Superior temporal gyrus (tissue), 1 donor: ENCODE data around the gene ADGRV1.

ENCODE experiments used
- DNase-seq: peaks from one replicate; pipeline ENCODE4 v3.0.0-alpha.2; 2016; ENCODE audit errors: extremely low spot score

Gene ADGRV1

GRCh38 chr5:90868799-90869198, 310.2 kb downstream of the ADGRV1 start:
- no peak for DNase-seq

GRCh38 chr5:90871391-90871991, 312.9 kb downstream of the ADGRV1 start:
- DNase-seq, result no peak

- DNase-seq, result no peak
Measured at GRCh38 chr5:90873033-90873517, 314.5 kb downstream of the ADGRV1 start.

GRCh38 chr5:90874066-90874465, 315.5 kb downstream of the ADGRV1 start:
- DNase-seq, result no peak

GRCh38 chr5:90875456-90875855, 316.9 kb downstream of the ADGRV1 start:
- no peak for DNase-seq

- no peak for DNase-seq
Measured at GRCh38 chr5:90876366-90876765, 317.8 kb downstream of the ADGRV1 start.

- no peak for DNase-seq
Measured at GRCh38 chr5:90877049-90877448, 318.5 kb downstream of the ADGRV1 start.

- DNase-seq, result no peak
Measured at GRCh38 chr5:90878081-90878480, 319.5 kb downstream of the ADGRV1 start.

- no peak for DNase-seq
Measured at GRCh38 chr5:90878549-90879196, 320.1 kb downstream of the ADGRV1 start.

GRCh38 chr5:90881626-90882150, 323.1 kb downstream of the ADGRV1 start:
- no peak for DNase-seq

- no peak for DNase-seq
Measured at GRCh38 chr5:90882448-90882847, 323.9 kb downstream of the ADGRV1 start.

- DNase-seq, result no peak
Measured at GRCh38 chr5:90885180-90885868, 326.7 kb downstream of the ADGRV1 start.

GRCh38 chr5:90886381-90886780, 327.8 kb downstream of the ADGRV1 start:
- DNase-seq, result no peak

GRCh38 chr5:90888511-90889324, 330.1 kb downstream of the ADGRV1 start:
- DNase-seq, result no peak

GRCh38 chr5:90889325-90889600, 330.7 kb downstream of the ADGRV1 start:
- no peak for DNase-seq

- no peak for DNase-seq
Measured at GRCh38 chr5:90890180-90890579, 331.6 kb downstream of the ADGRV1 start.

- DNase-seq, result no peak
Measured at GRCh38 chr5:90894866-90895420, 336.3 kb downstream of the ADGRV1 start.

GRCh38 chr5:90897618-90898017, 339.0 kb downstream of the ADGRV1 start:
- no peak for DNase-seq

GRCh38 chr5:90898326-90899013, 339.9 kb downstream of the ADGRV1 start:
- DNase-seq, result no peak

- no peak for DNase-seq
Measured at GRCh38 chr5:90899014-90899604, 340.5 kb downstream of the ADGRV1 start.

- no peak for DNase-seq
Measured at GRCh38 chr5:90901261-90901660, 342.7 kb downstream of the ADGRV1 start.
